ENCODE measurements around the gene KISS1R.

GRCh38 chr19:885536-886224 lies 31.5 kb upstream of the KISS1R start:
- no peak for TF ChIP-seq CTCF (IDR thresholded peaks at IDR 0.05)
- no peak for TF ChIP-seq POLR2A (IDR thresholded peaks at IDR 0.05)

Data from adrenal gland (tissue), 5 donors.